ENCODE data around the gene FAM13A. TPM values are rescaled to one million over a fixed set of nuclear protein-coding genes. Genes with fewer than 3 reads are reported as not detected.

FAM13A gene
- total RNA-seq, 4 donors from 2014 or later = 61.8 to 217 (median 152) TPM

GRCh38 chr4:89023140-89023539 lies 33.8 kb downstream of the FAM13A start:
- TF ChIP-seq, protein P1, sequence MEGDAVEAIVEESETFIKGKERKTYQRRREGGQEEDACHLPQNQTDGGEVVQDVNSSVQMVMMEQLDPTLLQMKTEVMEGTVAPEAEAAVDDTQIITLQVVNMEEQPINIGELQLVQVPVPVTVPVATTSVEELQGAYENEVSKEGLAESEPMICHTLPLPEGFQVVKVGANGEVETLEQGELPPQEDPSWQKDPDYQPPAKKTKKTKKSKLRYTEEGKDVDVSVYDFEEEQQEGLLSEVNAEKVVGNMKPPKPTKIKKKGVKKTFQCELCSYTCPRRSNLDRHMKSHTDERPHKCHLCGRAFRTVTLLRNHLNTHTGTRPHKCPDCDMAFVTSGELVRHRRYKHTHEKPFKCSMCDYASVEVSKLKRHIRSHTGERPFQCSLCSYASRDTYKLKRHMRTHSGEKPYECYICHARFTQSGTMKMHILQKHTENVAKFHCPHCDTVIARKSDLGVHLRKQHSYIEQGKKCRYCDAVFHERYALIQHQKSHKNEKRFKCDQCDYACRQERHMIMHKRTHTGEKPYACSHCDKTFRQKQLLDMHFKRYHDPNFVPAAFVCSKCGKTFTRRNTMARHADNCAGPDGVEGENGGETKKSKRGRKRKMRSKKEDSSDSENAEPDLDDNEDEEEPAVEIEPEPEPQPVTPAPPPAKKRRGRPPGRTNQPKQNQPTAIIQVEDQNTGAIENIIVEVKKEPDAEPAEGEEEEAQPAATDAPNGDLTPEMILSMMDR (IDR thresholded peaks at IDR 0.05; ENCODE audit: low read depth) = no peak

- TF ChIP-seq, protein P1 (IDR thresholded peaks at IDR 0.05; ENCODE audit: low read depth) = no peak
These were observed 34.4 kb downstream of the FAM13A start for GRCh38 chr4:89022426-89023128.

DNA sequence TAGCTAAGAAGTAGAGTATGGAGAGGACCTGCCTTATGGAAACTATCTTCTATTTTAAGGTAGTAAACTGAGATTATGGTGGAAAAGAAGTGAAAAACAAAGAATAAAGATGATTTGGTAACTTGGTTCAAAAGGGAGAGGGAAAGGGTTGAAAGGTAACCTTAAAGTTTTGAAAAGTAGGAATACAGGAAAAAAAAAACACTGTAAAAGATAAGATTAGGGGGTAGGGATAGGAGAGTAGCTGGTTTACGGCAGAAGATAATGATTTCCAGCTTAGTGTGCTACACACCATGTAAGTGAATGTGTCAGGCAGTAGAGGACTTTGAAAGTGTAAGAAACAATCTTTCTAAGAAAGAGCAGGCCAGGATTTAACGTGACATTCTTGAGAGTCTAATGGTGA lies 35.3 kb downstream of the FAM13A start:
- TF ChIP-seq, protein P1 (IDR thresholded peaks at IDR 0.05; ENCODE audit: low read depth) = no peak

DNA sequence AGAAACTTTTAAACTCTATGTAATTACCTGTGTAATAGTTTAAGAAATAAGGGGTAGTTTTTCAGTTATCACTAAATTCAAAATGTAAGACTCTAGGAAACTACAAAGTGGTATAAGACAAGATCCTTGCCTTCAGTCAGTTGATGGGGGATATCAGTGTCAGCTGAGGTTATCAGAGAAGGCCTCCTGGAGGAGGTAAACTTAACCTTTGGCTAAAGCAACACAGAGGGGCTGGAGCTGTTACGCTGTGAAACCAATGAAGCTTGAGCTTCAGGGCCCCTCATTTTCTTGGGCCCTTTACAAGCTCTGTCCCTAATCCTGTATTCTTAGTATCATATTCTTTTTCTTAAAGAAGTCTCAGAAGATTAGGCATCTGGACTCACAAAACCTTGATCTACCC lies 35.9 kb downstream of the FAM13A start:
- TF ChIP-seq, protein P1 (IDR thresholded peaks at IDR 0.05; ENCODE audit: low read depth) = no peak

DNA sequence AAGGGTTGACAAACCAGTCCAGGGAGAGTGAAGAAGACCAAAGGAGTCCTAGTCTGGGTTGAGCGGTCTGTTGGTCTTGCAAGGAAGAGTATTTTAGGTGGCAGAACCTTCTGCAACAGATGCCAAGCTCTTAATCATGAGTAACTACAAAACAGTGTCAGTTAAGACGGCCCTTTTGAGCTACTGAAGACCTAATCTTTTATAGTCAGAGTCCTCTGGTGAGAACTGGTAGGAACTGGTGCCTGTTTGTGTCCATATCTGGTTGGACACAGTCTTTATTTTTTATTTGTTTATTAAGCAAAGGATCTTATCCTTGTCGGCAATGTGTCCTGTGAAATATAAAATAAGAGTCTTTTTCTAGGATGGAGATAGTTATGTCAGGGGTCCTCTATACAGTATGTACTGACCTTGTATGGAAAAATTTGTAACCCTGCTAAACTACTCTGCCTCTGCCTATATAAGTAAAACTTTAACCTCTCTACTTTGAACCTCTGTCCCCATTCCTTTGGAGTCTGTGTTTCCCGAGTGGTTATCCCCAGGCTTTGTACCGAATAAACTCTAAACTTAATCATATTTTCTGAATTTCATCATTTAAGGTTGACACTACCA lies 47.1 kb downstream of the FAM13A start:
- TF ChIP-seq, protein P1 (IDR thresholded peaks at IDR 0.05; ENCODE audit: low read depth) = no peak

DNA sequence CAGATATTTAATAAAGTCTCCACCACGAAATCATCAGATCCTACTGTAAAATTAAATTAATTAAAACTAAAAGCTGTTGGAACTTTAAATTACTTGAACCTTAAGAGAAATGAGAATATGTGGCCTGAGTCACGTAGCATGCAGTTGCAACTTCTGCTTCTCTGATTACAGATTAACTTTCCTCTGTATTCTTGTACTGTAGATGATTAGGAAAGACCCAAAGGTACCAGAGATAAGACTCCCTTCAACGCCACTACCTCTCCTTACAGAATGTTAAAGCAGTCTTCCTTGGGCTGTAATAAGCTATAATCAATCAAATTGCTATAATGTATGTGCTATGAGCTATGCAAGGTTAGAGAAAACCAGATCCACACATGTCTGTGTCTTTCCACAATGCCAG lies 47.9 kb downstream of the FAM13A start:
- TF ChIP-seq, protein P1 (IDR thresholded peaks at IDR 0.05; ENCODE audit: low read depth) = no peak

- TF ChIP-seq, protein P1 (IDR thresholded peaks at IDR 0.05; ENCODE audit: low read depth) = no peak
These were observed 48.8 kb downstream of the FAM13A start for GRCh38 chr4:89008166-89008565.

Measured in subcutaneous adipose tissue (tissue), 4 donors.